WTC11 (cell line): Measurements from ENCODE around the gene KDM2A.

Experiments
- ATF2 ChIP-seq: sonication (generic); formaldehyde crosslinking; IDR thresholded peaks from 2 replicates; pipeline ENCODE4 v1.8.1; 2022; ENCODE audit warnings: low read depth, missing genetic modification reagents, borderline replicate concordance
- CTCF ChIP-seq: fragments of 200-600 bp; IDR thresholded peaks from 2 replicates; pipeline ENCODE4 v1.8.0; 2022; ENCODE audit warnings: antibody characterized with exemption
- ELF4 ChIP-seq: sonication (generic); formaldehyde crosslinking; IDR thresholded peaks from 2 replicates; pipeline ENCODE4 v1.8.1; 2022; ENCODE audit warnings: low read depth, mild to moderate bottlenecking, moderate library complexity, missing genetic modification reagents
- NFYB ChIP-seq: sonication (generic); formaldehyde crosslinking; conservative IDR thresholded peaks from 2 replicates; pipeline ENCODE4 v1.8.0; 2022; ENCODE audit warnings: low read depth, missing genetic modification reagents
- TF ChIP-seq, protein P1 (sequence below): sonication (generic); formaldehyde crosslinking; IDR thresholded peaks from 2 replicates; pipeline ENCODE4 v1.8.0; 2022; ENCODE audit warnings: mild to moderate bottlenecking, missing genetic modification reagents
- TF ChIP-seq, protein P2 (sequence below): sonication (generic); formaldehyde crosslinking; conservative IDR thresholded peaks from 2 replicates; pipeline ENCODE4 v1.8.1; 2022; ENCODE audit warnings: mild to moderate bottlenecking, missing genetic modification reagents

DNA sequence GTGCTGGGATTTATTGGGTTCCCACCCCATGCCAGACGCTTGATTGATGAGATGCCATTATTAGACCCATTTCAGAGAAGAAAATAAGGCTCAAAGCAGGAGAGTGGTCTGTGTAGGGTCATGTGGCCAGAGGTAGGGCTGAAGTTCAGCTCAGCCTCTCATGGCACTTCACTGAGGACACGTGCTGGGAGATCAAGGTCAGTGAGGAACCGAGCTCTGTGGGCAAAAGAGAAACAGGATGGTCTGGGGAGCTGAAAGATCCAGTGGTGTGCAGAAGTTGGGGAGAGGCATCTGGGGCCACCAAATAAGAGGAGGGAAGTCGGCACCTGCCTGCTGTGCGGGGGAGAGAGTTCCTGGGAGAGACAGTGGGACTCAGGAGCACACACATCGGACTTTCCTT is 42.9 kb upstream of the KDM2A start:
- TF ChIP-seq CTCF = no peak
- TF ChIP-seq, protein P1, sequence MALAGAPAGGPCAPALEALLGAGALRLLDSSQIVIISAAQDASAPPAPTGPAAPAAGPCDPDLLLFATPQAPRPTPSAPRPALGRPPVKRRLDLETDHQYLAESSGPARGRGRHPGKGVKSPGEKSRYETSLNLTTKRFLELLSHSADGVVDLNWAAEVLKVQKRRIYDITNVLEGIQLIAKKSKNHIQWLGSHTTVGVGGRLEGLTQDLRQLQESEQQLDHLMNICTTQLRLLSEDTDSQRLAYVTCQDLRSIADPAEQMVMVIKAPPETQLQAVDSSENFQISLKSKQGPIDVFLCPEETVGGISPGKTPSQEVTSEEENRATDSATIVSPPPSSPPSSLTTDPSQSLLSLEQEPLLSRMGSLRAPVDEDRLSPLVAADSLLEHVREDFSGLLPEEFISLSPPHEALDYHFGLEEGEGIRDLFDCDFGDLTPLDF (CRISPR knock-in tag) = no peak
- TF ChIP-seq ATF2 (CRISPR knock-in tag) = no peak
- TF ChIP-seq NFYB = no peak
- no peak for TF ChIP-seq ELF4 (CRISPR knock-in tag)
- TF ChIP-seq, protein P2, sequence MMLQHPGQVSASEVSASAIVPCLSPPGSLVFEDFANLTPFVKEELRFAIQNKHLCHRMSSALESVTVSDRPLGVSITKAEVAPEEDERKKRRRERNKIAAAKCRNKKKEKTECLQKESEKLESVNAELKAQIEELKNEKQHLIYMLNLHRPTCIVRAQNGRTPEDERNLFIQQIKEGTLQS = no peak
